Measurements from ENCODE around the gene SVIL. TPM values are rescaled to one million over a fixed set of nuclear protein-coding genes. Genes with fewer than 3 reads are reported as not detected.
"Not testable (repeated sequence)": the region's sequence is repeated elsewhere in the genome, so short reads cannot be mapped to it uniquely, and the experiment has no call there.

Gene SVIL
- total RNA-seq, 1 experiment from 2014 or later, result 166 TPM

DNA sequence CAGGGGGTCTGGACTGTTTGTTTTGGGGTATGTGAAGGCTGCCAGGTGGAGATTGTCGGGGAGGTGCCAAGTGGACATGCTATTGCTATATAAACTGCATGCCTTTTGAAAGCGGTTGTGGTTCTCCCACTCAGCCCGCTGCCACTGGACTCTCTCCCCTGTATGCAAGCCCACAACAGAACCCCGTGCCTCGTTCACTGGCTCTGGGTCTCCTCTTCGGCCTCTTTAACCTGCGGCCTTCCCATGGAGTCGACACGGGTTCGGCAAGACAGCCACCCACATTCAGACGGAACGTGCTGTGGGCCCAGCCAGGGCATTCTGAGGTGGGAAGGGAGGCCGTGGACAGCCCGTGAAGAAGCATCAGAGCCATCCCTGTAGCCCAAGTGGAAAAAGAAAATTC, 50.3 kb downstream of the SVIL start:
- Histone ChIP-seq H3K9me3 (ENCODE audit: insufficient read depth, low read depth) (no peaks in the 10 kb centered on the region), H3K4me3 (no peak overlapping the region), H3K27ac (no peak overlapping the region), H2AFZ (no peak overlapping the region), H3F3A (ENCODE audit: insufficient read depth, low read depth) (peaks cover 31% of the 10 kb centered on the region), H3K27me3 (ENCODE audit: insufficient read depth, low read depth) (no peaks in the 10 kb centered on the region), H3K4me2 (no peak overlapping the region), H3K79me2 (ENCODE audit: low read depth) (peaks cover 71% of the 10 kb centered on the region), H4K20me1 (ENCODE audit: insufficient read depth) (no peaks in the 10 kb centered on the region), H3K9me2 (ENCODE audit: insufficient read depth) (no peaks in the 10 kb centered on the region), H3K36me3 (ENCODE audit: low read depth) (no peaks in the 10 kb centered on the region), H3K4me1 (replicated peaks; ENCODE audit: insufficient read depth) (peaks cover 45% of the 10 kb centered on the region)
- ChIA-PET CTCF (interaction anchor here (0.6 kb wide), 1 partner anchor 11 kb away, joined by 4 read pairs; no protein-coding TSS in a partner anchor), POLR2A (ENCODE audit: unreplicated experiment) (no interaction called here)
- TF ChIP-seq CTCF (conservative IDR thresholded peaks at IDR 0.05) (no peak), EZH2 (IDR thresholded peaks at IDR 0.05; ENCODE audit: low read depth) (no peak)
- DNase-seq, result no peak
- BruUV-seq (replicated peaks), result no TSS peak
- intact Hi-C loops (cut with micrococcal nuclease; ENCODE audit: unreplicated experiment), result no loop called here

- BruUV-seq (replicated peaks), result no TSS peak
- Histone ChIP-seq H3K4me2 (no peak overlapping the region), H3F3A (ENCODE audit: insufficient read depth, low read depth) (peaks cover 23% of the 10 kb centered on the region), H3K36me3 (ENCODE audit: low read depth) (no peaks in the 10 kb centered on the region), H3K9me2 (ENCODE audit: insufficient read depth) (no peaks in the 10 kb centered on the region), H3K27ac (no peak overlapping the region), H3K27me3 (ENCODE audit: insufficient read depth, low read depth) (no peaks in the 10 kb centered on the region), H4K20me1 (ENCODE audit: insufficient read depth) (no peaks in the 10 kb centered on the region), H2AFZ (no peak overlapping the region), H3K4me1 (replicated peaks; ENCODE audit: insufficient read depth) (peaks cover 37% of the 10 kb centered on the region), H3K9me3 (ENCODE audit: insufficient read depth, low read depth) (no peaks in the 10 kb centered on the region), H3K79me2 (ENCODE audit: low read depth) (peaks cover 66% of the 10 kb centered on the region), H3K4me3 (no peak overlapping the region)
- ChIA-PET CTCF (no interaction called here), POLR2A (ENCODE audit: unreplicated experiment) (no interaction called here)
- intact Hi-C loops (cut with micrococcal nuclease; ENCODE audit: unreplicated experiment), result no loop called here
- DNase-seq, result peak in 1 of 2 experiments; percentile 52
- TF ChIP-seq EZH2 (IDR thresholded peaks at IDR 0.05; ENCODE audit: low read depth) (no peak), CTCF (conservative IDR thresholded peaks at IDR 0.05) (no peak)
These were observed 51.1 kb downstream of the SVIL start for GRCh38 chr10:29583674-29584073.

DNA sequence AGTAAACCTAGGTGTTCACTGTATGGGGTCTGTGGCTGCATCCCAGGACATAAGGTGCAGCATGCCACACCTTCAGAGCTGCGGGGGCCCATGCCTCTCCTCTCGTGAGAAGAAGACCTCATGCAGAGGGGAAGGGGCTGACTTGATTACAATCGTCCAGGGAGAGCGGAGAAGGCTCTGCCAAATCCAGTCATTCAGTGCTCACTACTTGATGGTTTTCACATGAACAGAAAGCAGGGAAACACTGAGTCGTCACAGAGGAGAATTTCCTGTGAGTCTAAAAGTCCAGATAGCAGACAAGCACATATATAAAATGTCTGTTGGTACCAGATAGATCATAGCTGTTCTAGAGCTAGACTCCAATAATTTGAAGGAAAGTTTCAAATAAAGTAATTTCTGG, 52.0 kb downstream of the SVIL start:
- POLR2A ChIA-PET (ENCODE audit: unreplicated experiment); H3K4me3 ChIP-seq; H3K9me2 ChIP-seq (ENCODE audit: insufficient read depth); BruUV-seq (replicated peaks); DNase-seq; CTCF ChIA-PET; intact Hi-C loops (cut with micrococcal nuclease; ENCODE audit: unreplicated experiment); H3K4me2 ChIP-seq; H4K20me1 ChIP-seq (ENCODE audit: insufficient read depth); H3K27ac ChIP-seq; H2AFZ ChIP-seq; H3K27me3 ChIP-seq (ENCODE audit: insufficient read depth, low read depth); H3K36me3 ChIP-seq (ENCODE audit: low read depth); H3K9me3 ChIP-seq (ENCODE audit: insufficient read depth, low read depth): not testable (repeated sequence)
- Histone ChIP-seq H3F3A (ENCODE audit: insufficient read depth, low read depth) (peaks cover 17% of the 10 kb centered on the region; the same call in 1 of the 2 replicates), H3K79me2 (ENCODE audit: low read depth) (peaks cover 65% of the 10 kb centered on the region), H3K4me1 (replicated peaks; ENCODE audit: insufficient read depth) (peaks cover 31% of the 10 kb centered on the region)

DNA sequence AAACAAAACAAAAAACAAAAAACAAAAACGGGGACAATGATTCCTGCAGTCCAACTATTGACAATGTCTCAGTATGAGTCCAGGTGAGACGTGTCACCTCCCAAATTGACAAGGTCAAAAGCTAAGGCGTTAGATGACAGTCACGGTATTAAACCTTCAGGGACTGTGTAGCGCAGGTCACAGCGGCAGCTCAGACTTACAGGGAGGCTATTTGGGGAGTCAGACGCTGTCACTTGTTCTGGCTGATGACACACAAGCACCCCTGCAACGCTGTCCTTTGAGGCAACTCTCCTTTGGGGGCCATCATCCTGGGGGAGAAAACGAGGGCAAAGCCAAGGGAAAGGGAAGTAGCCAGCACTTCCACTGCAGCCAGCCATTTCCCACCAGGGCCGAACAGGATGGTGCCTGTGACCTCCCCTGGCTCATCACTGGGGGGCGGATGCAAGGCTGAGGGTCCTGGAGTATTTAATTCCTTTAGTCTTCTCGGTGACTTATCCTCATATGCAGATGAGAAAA, 55.3 kb downstream of the SVIL start:
- Histone ChIP-seq H3K36me3 (ENCODE audit: low read depth) (no peaks in the 10 kb centered on the region), H3K9me2 (ENCODE audit: insufficient read depth) (no peaks in the 10 kb centered on the region), H3K4me2 (no peak overlapping the region), H3K4me3 (no peak overlapping the region), H3K9me3 (ENCODE audit: insufficient read depth, low read depth) (no peaks in the 10 kb centered on the region), H3K4me1 (replicated peaks; ENCODE audit: insufficient read depth) (peaks cover under 1% of the 10 kb centered on the region; the same call in 1 of the 2 replicates), H3F3A (ENCODE audit: insufficient read depth, low read depth) (no peaks in the 10 kb centered on the region; the same call in 1 of the 2 replicates), H3K27me3 (ENCODE audit: insufficient read depth, low read depth) (no peaks in the 10 kb centered on the region), H3K79me2 (ENCODE audit: low read depth) (peaks cover 47% of the 10 kb centered on the region), H4K20me1 (ENCODE audit: insufficient read depth) (no peaks in the 10 kb centered on the region), H3K27ac (no peak overlapping the region), H2AFZ (no peak overlapping the region)
- ChIA-PET CTCF (no interaction called here), POLR2A (ENCODE audit: unreplicated experiment) (no interaction called here)
- no peak for DNase-seq
- no TSS peak for BruUV-seq (replicated peaks)
- intact Hi-C loops (cut with micrococcal nuclease; ENCODE audit: unreplicated experiment), result no loop called here
- TF ChIP-seq EZH2 (IDR thresholded peaks at IDR 0.05; ENCODE audit: low read depth) (no peak), CTCF (conservative IDR thresholded peaks at IDR 0.05) (no peak)
